Hepatocyte (in vitro differentiated cells): Measurements from ENCODE around the gene ATG16L1.

Experiments
- CTCF ChIP-seq: fragments of 200-600 bp; sonication (generic); IDR thresholded peaks from 2 replicates; pipeline ENCODE4 v1.5.1; 2016; ENCODE audit warnings: antibody characterized with exemption, mild to moderate bottlenecking; ENCODE audit not compliant: poor library complexity
- EZH2 ChIP-seq: fragments of 200-600 bp; sonication (generic); IDR thresholded peaks from 2 replicates; pipeline ENCODE4 v1.6.1; 2016; ENCODE audit warnings: antibody characterized with exemption, mild to moderate bottlenecking, borderline replicate concordance

GRCh38 chr2:233243348-233243747, 8.1 kb upstream of the ATG16L1 start:
- no peak for TF ChIP-seq CTCF
- TF ChIP-seq EZH2 = no peak
